ENCODE data around the gene KRT6B.
A peak's percentile ranks its signal among the peaks of the same experiment; 100 is the strongest.

Gene KRT6B

DNA sequence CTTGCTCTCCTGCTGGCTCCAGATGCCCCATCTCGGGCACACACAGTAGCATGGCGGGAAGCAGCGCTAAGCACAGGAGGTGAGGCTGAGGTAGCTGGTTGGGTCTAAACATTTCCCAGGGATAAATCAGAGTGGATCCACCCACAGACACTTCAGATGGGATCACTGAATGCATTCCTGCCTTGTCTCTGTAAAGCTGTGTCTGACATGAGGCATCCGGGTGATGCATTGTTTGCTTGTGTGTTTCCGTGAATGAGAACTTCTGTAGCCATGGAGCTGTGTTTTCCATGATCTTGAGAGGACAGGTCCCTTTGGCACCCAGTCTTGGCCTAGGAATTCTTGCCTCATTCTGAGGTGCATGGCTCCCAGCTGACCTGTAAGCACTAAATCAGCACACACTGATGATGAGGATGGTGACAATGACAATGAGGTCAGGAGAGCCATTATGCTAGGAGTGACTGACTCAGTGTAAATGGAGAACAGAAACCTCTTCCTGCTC is 11.1 kb downstream of the KRT6B start:
- DNase-seq, result peak; percentile 90 to 95
- WGBS (ENCODE audit: extremely low coverage, insufficient coverage, insufficient read length), result no CpG with 5 or more reads among the region's 5 CpGs
- H3K4me1 ChIP-seq (ENCODE audit: control insufficient read depth in 1 of 2, insufficient read depth in 2 of 2, low read length in 2 of 2), result peaks cover 30 to 52% of the 10 kb centered on the region in 2 experiments

DNA sequence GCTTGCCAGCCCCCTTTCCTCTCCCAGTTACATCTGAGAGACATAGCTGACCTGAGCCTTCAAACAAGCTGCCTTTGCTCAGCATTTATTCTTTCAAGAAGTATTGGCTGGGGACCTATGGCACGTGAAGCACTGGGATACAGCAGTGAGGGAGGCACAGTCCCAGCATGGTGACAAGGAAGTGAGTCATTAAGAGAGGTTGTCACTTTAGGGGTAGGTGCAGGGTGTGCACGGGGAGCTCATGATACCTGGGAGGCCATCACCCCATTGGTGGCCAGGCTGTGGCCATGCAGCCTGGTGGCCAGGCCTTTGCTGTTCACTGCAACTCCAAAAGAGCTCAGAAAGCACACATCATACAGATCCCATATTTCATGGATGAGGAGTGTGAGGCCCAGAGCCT is 12.1 kb downstream of the KRT6B start:
- Histone ChIP-seq H3K4me1 (ENCODE audit: control insufficient read depth in 1 of 2, insufficient read depth in 2 of 2, low read length in 2 of 2) (peaks cover 37 to 56% of the 10 kb centered on the region in 2 experiments), H2AK5ac (ENCODE audit: low read length) (peak overlapping the region; percentile 17), H3K36me3 (ENCODE audit: control insufficient read depth in 1 of 2, insufficient read depth in 2 of 2, low read length in 2 of 2) (no peaks in the 10 kb centered on the region), H3K27ac (ENCODE audit: low read depth, low read length) (peak overlapping the region; percentile 85), H4K91ac (ENCODE audit: low read depth, low read length) (peak overlapping the region; percentile 92), H3K18ac (ENCODE audit: low read length) (peak overlapping the region; percentile 10), H3K9ac (ENCODE audit: low read length) (no peak overlapping the region), H3K27me3 (ENCODE audit: insufficient read depth, low read length) (no peaks in the 10 kb centered on the region), H4K8ac (ENCODE audit: low read depth, low read length) (peak overlapping the region; percentile 59), H3K79me1 (ENCODE audit: low read length) (peaks cover 48% of the 10 kb centered on the region), H3K14ac (ENCODE audit: low read length) (peak overlapping the region; percentile 65), H2AFZ (ENCODE audit: insufficient read depth, low read length, poor library complexity) (no peak overlapping the region), H3K23ac (ENCODE audit: low read length) (no peak overlapping the region), H4K12ac (ENCODE audit: low read depth, low read length) (no peak overlapping the region), H2BK5ac (ENCODE audit: low read depth, low read length, poor library complexity) (peak overlapping the region; percentile 65), H2BK120ac (ENCODE audit: insufficient read depth, low read length, poor library complexity) (peak overlapping the region; percentile 82), H3K79me2 (ENCODE audit: control insufficient read depth, insufficient read depth, low read length, poor library complexity) (peaks cover 2% of the 10 kb centered on the region), H3K4me3 (ENCODE audit: low read depth, low read length) (no peak overlapping the region), H2BK12ac (ENCODE audit: low read length) (peak overlapping the region; percentile 81), H3K9me3 (ENCODE audit: insufficient read depth, low read depth, low read length) (peaks cover 2% of the 10 kb centered on the region), H3K4ac (ENCODE audit: low read depth, low read length) (peak overlapping the region; percentile 0), H3K4me2 (ENCODE audit: low read length) (no peak overlapping the region)
- WGBS (ENCODE audit: extremely low coverage, insufficient coverage, insufficient read length), result no CpG with 5 or more reads among the region's 2 CpGs
- no peak for DNase-seq

More for the DNA sequence above, 11.1 kb downstream of the KRT6B start:
- peak overlapping the region; percentile 92 for H4K91ac ChIP-seq (ENCODE audit: low read depth, low read length)
- no peak overlapping the region for H3K4me3 ChIP-seq (ENCODE audit: low read depth, low read length)
- no peak overlapping the region for H4K12ac ChIP-seq (ENCODE audit: low read depth, low read length)
- no peak overlapping the region for H3K4ac ChIP-seq (ENCODE audit: low read depth, low read length)
- no peaks in the 10 kb centered on the region for H3K36me3 ChIP-seq (ENCODE audit: control insufficient read depth in 1 of 2, insufficient read depth in 2 of 2, low read length in 2 of 2)
- H3K4me2 ChIP-seq (ENCODE audit: low read length), result no peak overlapping the region
- H3K79me1 ChIP-seq (ENCODE audit: low read length), result peaks cover 47% of the 10 kb centered on the region
- H4K8ac ChIP-seq (ENCODE audit: low read depth, low read length), result peak overlapping the region; percentile 0
- peaks cover 2% of the 10 kb centered on the region for H3K9me3 ChIP-seq (ENCODE audit: insufficient read depth, low read depth, low read length)
- peak overlapping the region; percentile 24 for H2AK5ac ChIP-seq (ENCODE audit: low read length)
- H2BK120ac ChIP-seq (ENCODE audit: insufficient read depth, low read length, poor library complexity), result peak overlapping the region; percentile 9
- no peak overlapping the region for H3K23ac ChIP-seq (ENCODE audit: low read length)
- no peak overlapping the region for H3K18ac ChIP-seq (ENCODE audit: low read length)
- peak overlapping the region; percentile 29 for H3K14ac ChIP-seq (ENCODE audit: low read length)
- H3K79me2 ChIP-seq (ENCODE audit: control insufficient read depth, insufficient read depth, low read length, poor library complexity), result peaks cover 2% of the 10 kb centered on the region
- H2BK5ac ChIP-seq (ENCODE audit: low read depth, low read length, poor library complexity), result peak overlapping the region; percentile 35
- H3K27ac ChIP-seq (ENCODE audit: low read depth, low read length), result peak overlapping the region; percentile 85
- no peaks in the 10 kb centered on the region for H3K27me3 ChIP-seq (ENCODE audit: insufficient read depth, low read length)
- no peak overlapping the region for H3K9ac ChIP-seq (ENCODE audit: low read length)
- H2AFZ ChIP-seq (ENCODE audit: insufficient read depth, low read length, poor library complexity), result no peak overlapping the region
- H2BK12ac ChIP-seq (ENCODE audit: low read length), result peak overlapping the region; percentile 0

DNA sequence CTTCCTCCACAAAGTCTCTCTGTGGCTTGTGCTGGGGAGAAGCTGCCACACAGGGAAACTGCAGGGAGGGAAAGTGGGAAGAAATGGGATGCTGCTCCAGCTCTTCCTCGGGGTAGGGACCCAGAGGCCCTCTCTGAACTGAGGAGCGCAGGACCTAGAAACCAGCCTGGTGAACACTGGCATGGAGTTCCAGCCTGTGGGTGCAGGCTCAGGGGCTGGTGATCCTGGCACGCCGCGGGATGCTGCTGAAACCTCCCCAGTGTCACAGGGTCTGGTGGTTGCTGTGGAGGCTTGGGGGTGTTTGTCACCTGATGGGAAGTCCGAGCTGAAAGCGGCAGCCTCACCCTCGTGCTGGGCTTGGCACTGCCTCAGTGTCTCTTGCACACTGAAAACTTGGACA is 12.5 kb downstream of the KRT6B start:
- WGBS (ENCODE audit: extremely low coverage, insufficient coverage, insufficient read length), result no CpG with 5 or more reads among the region's 8 CpGs
- Histone ChIP-seq H3K79me2 (ENCODE audit: control insufficient read depth, insufficient read depth, low read length, poor library complexity) (peaks cover 2% of the 10 kb centered on the region), H3K4me3 (ENCODE audit: low read depth, low read length) (no peak overlapping the region), H2BK5ac (ENCODE audit: low read depth, low read length, poor library complexity) (no peak overlapping the region), H3K9me3 (ENCODE audit: insufficient read depth, low read depth, low read length) (peaks cover 2% of the 10 kb centered on the region), H2BK120ac (ENCODE audit: insufficient read depth, low read length, poor library complexity) (peak overlapping the region; percentile 82), H3K4me2 (ENCODE audit: low read length) (no peak overlapping the region), H3K36me3 (ENCODE audit: control insufficient read depth in 1 of 2, insufficient read depth in 2 of 2, low read length in 2 of 2) (no peaks in the 10 kb centered on the region), H3K18ac (ENCODE audit: low read length) (peak overlapping the region; percentile 12), H3K23ac (ENCODE audit: low read length) (no peak overlapping the region), H3K27me3 (ENCODE audit: insufficient read depth, low read length) (no peaks in the 10 kb centered on the region), H3K14ac (ENCODE audit: low read length) (peak overlapping the region; percentile 65), H3K27ac (ENCODE audit: low read depth, low read length) (no peak overlapping the region), H4K8ac (ENCODE audit: low read depth, low read length) (no peak overlapping the region), H2BK12ac (ENCODE audit: low read length) (peak overlapping the region; percentile 37), H3K79me1 (ENCODE audit: low read length) (peaks cover 51% of the 10 kb centered on the region), H2AK5ac (ENCODE audit: low read length) (peak overlapping the region; percentile 49), H2AFZ (ENCODE audit: insufficient read depth, low read length, poor library complexity) (no peak overlapping the region), H3K4ac (ENCODE audit: low read depth, low read length) (no peak overlapping the region), H3K4me1 (ENCODE audit: control insufficient read depth in 1 of 2, insufficient read depth in 2 of 2, low read length in 2 of 2) (peaks cover 37 to 56% of the 10 kb centered on the region in 2 experiments), H4K91ac (ENCODE audit: low read depth, low read length) (peak overlapping the region; percentile 92), H3K9ac (ENCODE audit: low read length) (no peak overlapping the region), H4K12ac (ENCODE audit: low read depth, low read length) (no peak overlapping the region)
- DNase-seq, result no peak

DNA sequence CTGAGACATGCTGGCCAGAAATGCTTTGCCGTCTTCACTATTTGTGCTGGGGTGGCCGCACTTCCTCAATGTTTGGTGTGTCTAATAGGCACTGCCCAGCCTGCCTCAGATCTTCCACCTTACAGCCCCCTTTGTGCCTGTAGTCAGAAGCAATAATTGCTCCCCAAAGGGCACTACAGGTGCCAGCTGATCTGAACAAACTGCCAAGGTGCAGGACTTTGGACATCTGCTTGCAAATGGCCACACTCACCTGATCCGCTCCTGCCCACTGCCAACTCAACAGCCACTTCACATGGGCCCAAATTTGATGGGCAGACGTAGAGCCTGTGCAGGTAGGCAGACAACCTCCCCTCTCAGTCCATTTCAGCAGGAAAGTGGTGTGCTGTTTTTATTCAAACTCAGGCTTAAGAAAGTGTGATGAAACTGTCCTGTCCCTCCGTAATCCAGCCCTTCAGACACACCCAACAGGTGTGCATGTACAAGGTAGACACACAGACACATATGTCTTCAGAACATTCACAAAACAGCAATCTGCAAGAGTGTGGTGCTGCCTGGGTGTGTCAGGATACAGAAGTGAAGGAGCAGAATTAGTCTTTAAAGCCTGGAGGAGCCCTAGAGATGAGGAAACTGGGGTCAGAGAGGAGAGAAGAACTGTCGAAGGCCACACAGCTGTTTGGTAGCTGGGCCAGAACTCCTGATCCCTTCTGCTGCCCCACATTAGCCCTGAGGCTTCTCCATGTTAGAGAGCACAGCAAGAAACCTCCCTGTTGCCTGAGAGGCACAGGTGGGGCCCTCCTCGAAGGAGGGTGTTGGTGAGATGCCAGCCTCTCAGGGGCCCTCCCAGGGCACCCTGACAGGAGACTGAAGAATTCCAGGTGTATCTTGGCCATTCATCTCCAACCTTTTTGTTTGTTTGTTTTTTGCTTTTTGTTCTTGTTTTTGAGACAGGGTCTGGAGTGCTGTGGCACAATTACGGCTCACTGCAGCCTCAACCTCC is 13.3 kb downstream of the KRT6B start:
- H2BK5ac ChIP-seq (ENCODE audit: low read depth, low read length, poor library complexity), result peak overlapping the region; percentile 27
- no peaks in the 10 kb centered on the region for H3K36me3 ChIP-seq (ENCODE audit: control insufficient read depth in 1 of 2, insufficient read depth in 2 of 2, low read length in 2 of 2)
- no peak overlapping the region for H3K23ac ChIP-seq (ENCODE audit: low read length)
- peak overlapping the region; percentile 32 for H3K18ac ChIP-seq (ENCODE audit: low read length)
- peaks cover 51% of the 10 kb centered on the region for H3K79me1 ChIP-seq (ENCODE audit: low read length)
- no peaks in the 10 kb centered on the region for H3K27me3 ChIP-seq (ENCODE audit: insufficient read depth, low read length)
- peak overlapping the region; percentile 92 for H4K91ac ChIP-seq (ENCODE audit: low read depth, low read length)
- peak overlapping the region; percentile 37 for H2BK12ac ChIP-seq (ENCODE audit: low read length)
- H4K8ac ChIP-seq (ENCODE audit: low read depth, low read length), result no peak overlapping the region
- H3K4me2 ChIP-seq (ENCODE audit: low read length), result no peak overlapping the region
- H3K14ac ChIP-seq (ENCODE audit: low read length), result peak overlapping the region; percentile 65
- H3K9me3 ChIP-seq (ENCODE audit: insufficient read depth, low read depth, low read length), result no peaks in the 10 kb centered on the region
- peak overlapping the region; percentile 49 for H2AK5ac ChIP-seq (ENCODE audit: low read length)
- H3K4ac ChIP-seq (ENCODE audit: low read depth, low read length), result no peak overlapping the region
- no peak for DNase-seq
- H3K4me1 ChIP-seq (ENCODE audit: control insufficient read depth in 1 of 2, insufficient read depth in 2 of 2, low read length in 2 of 2), result peaks cover 37 to 54% of the 10 kb centered on the region in 2 experiments
- no peak overlapping the region for H2AFZ ChIP-seq (ENCODE audit: insufficient read depth, low read length, poor library complexity)
- H3K79me2 ChIP-seq (ENCODE audit: control insufficient read depth, insufficient read depth, low read length, poor library complexity), result peaks cover 2% of the 10 kb centered on the region
- no peak overlapping the region for H3K9ac ChIP-seq (ENCODE audit: low read length)
- H3K27ac ChIP-seq (ENCODE audit: low read depth, low read length), result no peak overlapping the region
- H4K12ac ChIP-seq (ENCODE audit: low read depth, low read length), result no peak overlapping the region
- no peak overlapping the region for H3K4me3 ChIP-seq (ENCODE audit: low read depth, low read length)
- peak overlapping the region; percentile 82 for H2BK120ac ChIP-seq (ENCODE audit: insufficient read depth, low read length, poor library complexity)
- no CpG with 5 or more reads among the region's 8 CpGs for WGBS (ENCODE audit: extremely low coverage, insufficient coverage, insufficient read length)
